H1 (cell line): Measurements from ENCODE around the gene TACSTD2. TPM values are rescaled to one million over a fixed set of nuclear protein-coding genes. Genes with fewer than 3 reads are reported as not detected.
"Not testable (repeated sequence)": the region's sequence is repeated elsewhere in the genome, so short reads cannot be mapped to it uniquely, and the experiment has no call there.

ENCODE experiments used
- CTCF ChIA-PET: fragments of 300-600 bp; sonication (Branson Sonifier 250); formaldehyde crosslinking; loops from one replicate; lab custom pipeline; 2021; ENCODE audit not compliant: partially characterized antibody; lab: Charles Lee
- POLR2A ChIA-PET: fragments of 300-600 bp; sonication (Branson Sonifier 250); formaldehyde crosslinking; loops from one replicate; lab custom pipeline; 2021; ENCODE audit warnings: inconsistent platforms; ENCODE audit not compliant: partially characterized antibody; lab: Charles Lee
- DNase-seq, 2 experiments: peaks; one replicate each; pipeline versions ENCODE4 v3.0.0 to v3.0.0-alpha.2; 2010 to 2022; ENCODE audit warnings: low spot score in 2 of 2, low read depth in 1 of 2, mixed read lengths in 1 of 2
- FAIRE-seq: peaks from 2 replicates; lab custom pipeline; 2011; peaks lifted over from hg19 to GRCh38; lab: Jason Lieb, UNC
- H2AFZ ChIP-seq: 2 replicates; pipeline ENCODE4 v1.8.1; 2012; ENCODE audit warnings: low read length, inconsistent platforms
- H2AK5ac ChIP-seq: 2 replicates; pipeline ENCODE4 v1.6.1; 2013; ENCODE audit warnings: low read depth, low read length
- H2BK120ac ChIP-seq: replicated peaks from 2 replicates; pipeline ENCODE3; 2013; ENCODE audit warnings: low read depth, low read length, inconsistent platforms
- H2BK12ac ChIP-seq: 2 replicates; pipeline ENCODE4 v1.6.1; 2013; ENCODE audit warnings: low read depth, low read length
- H2BK15ac ChIP-seq: 2 replicates; pipeline ENCODE4 v1.6.1; 2013; ENCODE audit warnings: low read length
- H2BK20ac ChIP-seq: 2 replicates; pipeline ENCODE4 v1.6.1; 2013; ENCODE audit warnings: low read length
- H2BK5ac ChIP-seq: 2 replicates; pipeline ENCODE4 v1.6.1; 2013; ENCODE audit warnings: low read depth, low read length
- H3K14ac ChIP-seq: 2 replicates; pipeline ENCODE4 v1.6.1; 2013; ENCODE audit warnings: inconsistent platforms; ENCODE audit not compliant: insufficient read length
- H3K18ac ChIP-seq: 2 replicates; pipeline ENCODE4 v1.6.1; 2013; ENCODE audit warnings: low read length; ENCODE audit errors: extremely low read depth
- H3K23ac ChIP-seq: 2 replicates; pipeline ENCODE4 v1.6.1; 2013; ENCODE audit warnings: inconsistent platforms; ENCODE audit not compliant: insufficient read length
- H3K23me2 ChIP-seq: 2 replicates; pipeline ENCODE4 v1.6.1; 2013; ENCODE audit warnings: low read depth, low read length
- H3K27ac ChIP-seq: 2 replicates; pipeline ENCODE4 v1.6.1; 2011; ENCODE audit warnings: low read depth, low read length, inconsistent platforms
- H3K27me3 ChIP-seq, 4 experiments: replicated peaks in 1 of 4; 1 replicate in 1 of 4; 2 replicates in 3 of 4; pipeline versions ENCODE4 v1.6.1 to v1.8.1; 2011 to 2013; ENCODE audit warnings: low read length in 3 of 4, mild to moderate bottlenecking in 3 of 4, inconsistent platforms in 2 of 4, mixed read lengths in 2 of 4, moderate library complexity in 1 of 4; ENCODE audit not compliant: control insufficient read depth in 3 of 4, insufficient read depth in 3 of 4; ENCODE audit errors: extremely low read depth in 1 of 4
- H3K36me3 ChIP-seq, 4 experiments: 2 replicates each; pipeline versions ENCODE4 v1.6.1 to v1.8.1; 2011 to 2013; ENCODE audit warnings: mild to moderate bottlenecking in 4 of 4, low read length in 3 of 4, moderate library complexity in 2 of 4, control low read depth in 1 of 4, inconsistent platforms in 1 of 4; ENCODE audit not compliant: insufficient read depth in 4 of 4, control insufficient read depth in 2 of 4
- H3K4ac ChIP-seq: replicated peaks from 2 replicates; pipeline ENCODE3; 2013; ENCODE audit warnings: low read length, low read depth, mixed read lengths, inconsistent platforms; ENCODE audit not compliant: insufficient read length
- H3K4me1 ChIP-seq, 4 experiments: replicated peaks in 1 of 4; 1 replicate in 1 of 4; 2 replicates in 3 of 4; pipeline versions ENCODE4 v1.6.1 to v1.8.1; 2011 to 2013; ENCODE audit warnings: low read length in 3 of 4, inconsistent platforms in 2 of 4, mixed read lengths in 1 of 4; ENCODE audit not compliant: insufficient read depth in 4 of 4, control insufficient read depth in 3 of 4
- H3K4me2 ChIP-seq, 2 experiments: 2 replicates each; pipeline versions ENCODE4 v1.6.1 to v1.8.1; 2011 to 2013; ENCODE audit warnings: low read depth in 2 of 2, low read length in 2 of 2, control low read depth in 1 of 2, inconsistent platforms in 1 of 2, mild to moderate bottlenecking in 1 of 2; ENCODE audit not compliant: insufficient read depth in 1 of 2
- H3K4me3 ChIP-seq, 4 experiments: fragments of 200-600, 300-600 bp in 1 of 4; sonication (generic), shearing (Covaris generic), sonication (Bioruptor Twin) in 1 of 4; 2 replicates each; pipeline versions ENCODE4 v1.5.1 to v1.8.1; 2011 to 2016; ENCODE audit warnings: low read length in 4 of 4, low read depth in 3 of 4, control low read depth in 2 of 4, inconsistent platforms in 2 of 4, mild to moderate bottlenecking in 2 of 4, mixed read lengths in 1 of 4, moderate library complexity in 1 of 4; ENCODE audit not compliant: insufficient read depth in 2 of 4; ENCODE audit errors: extremely low read depth in 1 of 4
- H3K56ac ChIP-seq: replicated peaks from 2 replicates; pipeline ENCODE3; 2013; ENCODE audit warnings: low read depth, mild to moderate bottlenecking, mixed read lengths, low read length, inconsistent platforms; ENCODE audit not compliant: insufficient read length
- H3K79me1 ChIP-seq: 2 replicates; pipeline ENCODE4 v1.6.1; 2013; ENCODE audit warnings: low read depth, low read length, control low read depth
- H3K79me2 ChIP-seq, 2 experiments: 2 replicates each; pipeline versions ENCODE4 v1.6.1 to v1.8.1; 2012 to 2013; ENCODE audit warnings: low read length in 2 of 2, mild to moderate bottlenecking in 2 of 2, inconsistent platforms in 1 of 2; ENCODE audit not compliant: insufficient read depth in 2 of 2, control insufficient read depth in 1 of 2
- H3K9ac ChIP-seq, 4 experiments: replicated peaks in 1 of 4; 1 replicate in 1 of 4; 2 replicates in 3 of 4; pipeline versions ENCODE4 v1.6.1 to v1.8.1; 2011 to 2013; ENCODE audit warnings: low read depth in 3 of 4, low read length in 3 of 4, control low read depth in 2 of 4, mild to moderate bottlenecking in 2 of 4, moderate library complexity in 2 of 4, inconsistent platforms in 1 of 4; ENCODE audit errors: extremely low read depth in 1 of 4
- H3K9me3 ChIP-seq, 2 experiments: 2 replicates each; pipeline versions ENCODE4 v1.6.1 to v1.8.1; 2012 to 2013; ENCODE audit warnings: mild to moderate bottlenecking in 2 of 2, moderate library complexity in 2 of 2, control low read depth in 1 of 2, inconsistent platforms in 1 of 2, low read depth in 1 of 2, low read length in 1 of 2, mixed read lengths in 1 of 2; ENCODE audit not compliant: insufficient read depth in 2 of 2
- H4K20me1 ChIP-seq, 2 experiments: replicated peaks in 1 of 2; 2 replicates each; pipeline versions ENCODE3 to v1.8.1; 2011 to 2013; ENCODE audit warnings: inconsistent platforms in 2 of 2, low read length in 2 of 2, mild to moderate bottlenecking in 1 of 2; ENCODE audit not compliant: insufficient read depth in 2 of 2, control insufficient read depth in 1 of 2
- H4K5ac ChIP-seq: 2 replicates; pipeline ENCODE4 v1.6.1; 2013; ENCODE audit warnings: low read length, low read depth, mixed read lengths, inconsistent platforms; ENCODE audit not compliant: insufficient read length
- H4K8ac ChIP-seq: 2 replicates; pipeline ENCODE4 v1.8.0; 2013; ENCODE audit warnings: mild to moderate bottlenecking, moderate library complexity, low read length, inconsistent platforms; ENCODE audit not compliant: insufficient read depth; ENCODE audit errors: extremely low read depth
- H4K91ac ChIP-seq: replicated peaks from 2 replicates; pipeline ENCODE3; 2013; ENCODE audit warnings: low read length, mixed read lengths, inconsistent platforms; ENCODE audit not compliant: insufficient read length
- ASH2L ChIP-seq: fragments of 200-600, 300-600 bp; sonication (generic); IDR thresholded peaks from one replicate; pipeline ENCODE4 v1.7.1; 2017; ENCODE audit warnings: low read length
- CBX8 ChIP-seq: fragments of 300-800, 300-1000 bp; sonication (generic); IDR thresholded peaks from 2 replicates; pipeline ENCODE4 v1.7.1; 2016; ENCODE audit warnings: low read depth, low read length, borderline replicate concordance
- GTF2F1 ChIP-seq: IDR thresholded peaks from 2 replicates; pipeline ENCODE4 v1.6.1; 2012; ENCODE audit warnings: low read depth, low read length, improper control_type of control experiment, borderline replicate concordance
- HDAC6 ChIP-seq: IDR thresholded peaks from one replicate; pipeline ENCODE4 v1.7.1; 2012; ENCODE audit warnings: low read depth, mild to moderate bottlenecking, inconsistent platforms, low read length, moderate library complexity
- KDM1A ChIP-seq: fragments of 200-600, 300-600 bp; sonication (generic); IDR thresholded peaks from 2 replicates; pipeline ENCODE4 v1.7.1; 2016; ENCODE audit warnings: mild to moderate bottlenecking, low read length, borderline replicate concordance
- NRF1 ChIP-seq: IDR thresholded peaks from 2 replicates; pipeline ENCODE4 v1.6.1; 2011; ENCODE audit warnings: mild to moderate bottlenecking, low read depth, low read length, improper control_type of control experiment
- POLR2AphosphoS5 ChIP-seq: IDR thresholded peaks from 2 replicates; pipeline ENCODE4 v1.6.1; 2011; ENCODE audit warnings: low read depth, low read length
- WGBS, 2 experiments: shearing (Covaris generic) in 1 of 2; methylation state at CpG; one replicate each; pipeline versions ENCODE4 v1.1.6 to v1.1.7; 2013 to 2015; ENCODE audit warnings: low lambda C conversion rate in 2 of 2, mixed read lengths in 2 of 2, inconsistent platforms in 1 of 2, low coverage in 1 of 2, missing lambda C conversion rate in 1 of 2; ENCODE audit not compliant: insufficient replicate concordance in 2 of 2, insufficient coverage in 1 of 2, insufficient read length in 1 of 2; ENCODE audit errors: extremely low coverage in 1 of 2, missing lambda C conversion rate in 1 of 2; 5-methylcytosine and 5-hydroxymethylcytosine counted together
- polyA plus RNA-seq, 7 experiments: library from polyadenylated mRNA; depleted of rRNA in 3 of 7; stranded (reverse) in 5 of 7; unstranded in 2 of 7; fragments of >200 nt in 5 of 7; fragments of 200-250 nt in 2 of 7; gene quantifications; 1 replicate in 5 of 7; 2 replicates in 1 of 7; 4 replicates in 1 of 7; pipeline versions ENCODE4 v1.2.1 to v1.2.3, GENCODE V29; 2011 to 2013; ENCODE audit warnings: missing spikeins in 2 of 7, mixed read lengths in 2 of 7
- total RNA-seq: library from RNA; stranded (reverse); fragmentation: NEBNext Ultra II Directional; extraction: Animal tissue kit (Norgen Biotek cat#: 25700); gene quantifications from 2 replicates; pipeline ENCODE4 v1.2.1, GENCODE V29; 2021

TACSTD2 gene
- total and polyA plus RNA-seq, 2 of the 8 experiments (the other 6 are each of a cell fraction or from before 2014, with no cell fraction given): 0.76 to 0.85 TPM

DNA sequence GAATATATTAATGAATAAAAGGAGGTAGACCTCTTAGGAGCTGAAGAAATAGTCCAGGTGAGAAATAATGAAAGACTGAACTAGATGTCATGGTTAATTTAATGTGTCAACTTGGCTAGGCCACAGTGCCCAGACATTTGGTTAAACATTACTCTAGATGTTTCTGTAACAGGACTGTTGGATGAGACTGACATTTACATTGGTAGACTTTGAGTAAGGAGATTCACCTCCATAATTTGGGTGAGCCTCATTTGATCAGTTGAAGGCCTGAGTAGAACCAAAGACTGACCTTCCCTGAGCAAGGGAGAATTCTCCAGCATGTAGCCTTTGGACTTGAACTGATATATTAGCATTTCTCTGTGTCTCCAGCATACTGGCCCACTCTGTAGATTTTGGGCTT lies 49.2 kb upstream of the TACSTD2 start (continued):
- no peak for TF ChIP-seq CBX8
- TF ChIP-seq HDAC6: no peak
- no peak for TF ChIP-seq GTF2F1
- no peak for TF ChIP-seq POLR2AphosphoS5
- no peak for TF ChIP-seq KDM1A
- no peak for TF ChIP-seq NRF1
- no peak for TF ChIP-seq ASH2L

DNA sequence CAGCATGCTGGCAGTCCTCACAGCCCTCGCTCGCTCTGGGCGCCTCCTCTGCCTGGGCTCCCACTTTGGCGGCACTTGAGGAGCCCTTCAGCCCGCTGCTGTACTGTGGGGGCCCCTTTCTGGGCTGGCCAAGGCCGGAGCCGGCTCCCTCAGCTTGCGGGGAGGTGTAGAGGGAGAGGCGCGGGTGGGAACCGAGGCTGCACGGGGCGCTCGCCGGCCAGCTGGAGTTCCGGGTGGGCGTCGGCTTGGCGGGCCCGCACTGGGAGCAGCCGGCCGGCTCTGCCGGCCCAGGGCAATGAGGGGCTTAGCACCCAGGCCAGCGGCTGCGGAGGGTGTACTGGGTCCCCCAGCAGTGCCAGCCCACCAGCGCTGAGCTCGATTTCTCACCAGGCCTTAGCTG lies 46.2 kb upstream of the TACSTD2 start:
- H3K9me3 ChIP-seq, H4K8ac ChIP-seq, H3K9ac ChIP-seq, H2BK120ac ChIP-seq, H3K27me3 ChIP-seq, H4K20me1 ChIP-seq, H3K36me3 ChIP-seq, H2BK20ac ChIP-seq, H3K18ac ChIP-seq, H2AFZ ChIP-seq, H3K4ac ChIP-seq, H2BK15ac ChIP-seq, H4K91ac ChIP-seq, H3K79me2 ChIP-seq, DNase-seq, H4K5ac ChIP-seq, H2AK5ac ChIP-seq, FAIRE-seq, H3K56ac ChIP-seq, H2BK5ac ChIP-seq, H3K4me2 ChIP-seq, H3K14ac ChIP-seq, H3K27ac ChIP-seq, H3K79me1 ChIP-seq, H3K23ac ChIP-seq, H2BK12ac ChIP-seq, H3K23me2 ChIP-seq, H3K4me3 ChIP-seq: not testable (repeated sequence)
- H3K4me1 ChIP-seq: peaks cover 0 to 11% (median 3%) of the 10 kb centered on the region in 4 experiments; a peak in 5 of 7 replicates
- ChIA-PET POLR2A (interaction anchor here (0.6 kb wide), 1 partner anchor 21 kb away, joined by 3 read pairs; no protein-coding TSS in a partner anchor), CTCF (interaction anchor here (1.2 kb wide), 1 partner anchor 18 kb away, joined by 3 read pairs; no protein-coding TSS in a partner anchor)
- 98% methylated on average over 17 of the region's 27 CpGs; no CpG with 5 or more reads in 1 of the 2 experiments for WGBS, 2 experiments
